H9 (cell line): ENCODE data around the gene RBFOX1. TPM values are rescaled to one million over a fixed set of nuclear protein-coding genes. Genes with fewer than 3 reads are reported as not detected.

Source experiments
- DNase-seq: peaks from one replicate; pipeline ENCODE4 v3.0.0-alpha.2; 2017
- H2AFZ ChIP-seq: one replicate; pipeline ENCODE4 v1.6.1; 2013; ENCODE audit warnings: mild to moderate bottlenecking, low read length, control low read depth, moderate library complexity
- H2AK5ac ChIP-seq: 2 replicates; pipeline ENCODE4 v1.6.1; 2013; ENCODE audit warnings: low read length, control low read depth, mixed read lengths; ENCODE audit not compliant: insufficient read length
- H2BK120ac ChIP-seq: one replicate; pipeline ENCODE4 v1.6.1; 2013; ENCODE audit warnings: low read depth, mild to moderate bottlenecking, low read length, control low read depth, inconsistent platforms; ENCODE audit not compliant: poor library complexity, severe bottlenecking
- H2BK12ac ChIP-seq: 2 replicates; pipeline ENCODE4 v1.6.1; 2013; ENCODE audit warnings: low read length, control low read depth, mixed read lengths, low read depth; ENCODE audit not compliant: insufficient read length
- H2BK15ac ChIP-seq: 2 replicates; pipeline ENCODE4 v1.6.1; 2013; ENCODE audit warnings: low read depth, low read length, control low read depth
- H2BK20ac ChIP-seq: one replicate; pipeline ENCODE4 v1.6.1; 2013; ENCODE audit warnings: low read depth, mild to moderate bottlenecking, low read length, control low read depth, inconsistent platforms; ENCODE audit not compliant: poor library complexity, severe bottlenecking
- H2BK5ac ChIP-seq: 2 replicates; pipeline ENCODE4 v1.6.1; 2013; ENCODE audit warnings: low read length, control low read depth, mixed read lengths; ENCODE audit not compliant: insufficient read length
- H3K14ac ChIP-seq: 2 replicates; pipeline ENCODE4 v1.6.1; 2013; ENCODE audit warnings: low read length, control low read depth; ENCODE audit not compliant: insufficient read depth
- H3K18ac ChIP-seq: 2 replicates; pipeline ENCODE4 v1.6.1; 2013; ENCODE audit warnings: low read depth, mild to moderate bottlenecking, mixed read lengths, low read length, control low read depth; ENCODE audit not compliant: insufficient read length
- H3K23ac ChIP-seq: 2 replicates; pipeline ENCODE4 v1.6.1; 2013; ENCODE audit warnings: low read length, control low read depth, mixed read lengths, low read depth; ENCODE audit not compliant: insufficient read length
- H3K23me2 ChIP-seq: 2 replicates; pipeline ENCODE4 v1.6.1; 2013; ENCODE audit warnings: low read depth, mild to moderate bottlenecking, mixed read lengths, low read length, control low read depth; ENCODE audit not compliant: insufficient read length, poor library complexity, severe bottlenecking
- H3K27ac ChIP-seq: 2 replicates; pipeline ENCODE4 v1.5.1; 2013; ENCODE audit warnings: low read length, control low read depth, mixed read lengths, low read depth; ENCODE audit not compliant: insufficient read length
- H3K27me3 ChIP-seq: 2 replicates; pipeline ENCODE4 v1.6.1; 2013; ENCODE audit warnings: low read length, control low read depth, inconsistent platforms; ENCODE audit not compliant: insufficient read depth
- H3K4ac ChIP-seq: 2 replicates; pipeline ENCODE4 v1.6.1; 2013; ENCODE audit warnings: low read depth, mild to moderate bottlenecking, control low read depth, inconsistent platforms, low read length, moderate library complexity
- H3K4me1 ChIP-seq: 2 replicates; pipeline ENCODE4 v1.6.1; 2013; ENCODE audit warnings: low read length, control low read depth, inconsistent platforms; ENCODE audit not compliant: insufficient read depth
- H3K4me2 ChIP-seq: 2 replicates; pipeline ENCODE4 v1.6.1; 2013; ENCODE audit warnings: low read length, control low read depth, mixed read lengths; ENCODE audit not compliant: insufficient read length, insufficient read depth
- H3K56ac ChIP-seq: 2 replicates; pipeline ENCODE4 v1.6.1; 2013; ENCODE audit warnings: low read depth, mild to moderate bottlenecking, mixed read lengths, low read length, control low read depth; ENCODE audit not compliant: insufficient read length
- H3K79me1 ChIP-seq: 2 replicates; pipeline ENCODE4 v1.6.1; 2013; ENCODE audit warnings: low read depth, mild to moderate bottlenecking, moderate library complexity, low read length, control low read depth, inconsistent platforms; ENCODE audit not compliant: insufficient read depth, poor library complexity, severe bottlenecking
- H3K79me2 ChIP-seq: 2 replicates; pipeline ENCODE4 v1.6.1; 2013; ENCODE audit warnings: low read length, control low read depth, inconsistent platforms; ENCODE audit not compliant: insufficient read depth
- H3K9ac ChIP-seq: 2 replicates; pipeline ENCODE4 v1.6.1; 2013; ENCODE audit warnings: low read length, control low read depth, mixed read lengths; ENCODE audit not compliant: insufficient read length; ENCODE audit errors: extremely low read depth
- H3K9me3 ChIP-seq: one replicate; pipeline ENCODE4 v1.6.1; 2013; ENCODE audit warnings: low read depth, low read length, inconsistent platforms; ENCODE audit not compliant: control insufficient read depth
- H3T11ph ChIP-seq: one replicate; pipeline ENCODE4 v1.6.1; 2013; ENCODE audit warnings: mild to moderate bottlenecking, low read length, control low read depth, inconsistent platforms
- H4K20me1 ChIP-seq: one replicate; pipeline ENCODE4 v1.6.1; 2013; ENCODE audit not compliant: control insufficient read depth, insufficient read length, insufficient read depth
- H4K5ac ChIP-seq: 2 replicates; pipeline ENCODE4 v1.6.1; 2013; ENCODE audit warnings: low read depth, mild to moderate bottlenecking, mixed read lengths, low read length, control low read depth; ENCODE audit not compliant: insufficient read length
- H4K8ac ChIP-seq: replicated peaks from 2 replicates; pipeline ENCODE4 v1.6.1; 2013; ENCODE audit warnings: low read length, control low read depth, mixed read lengths, low read depth; ENCODE audit not compliant: insufficient read length
- H4K91ac ChIP-seq: 2 replicates; pipeline ENCODE4 v1.6.1; 2013; ENCODE audit warnings: low read depth, mild to moderate bottlenecking, moderate library complexity, mixed read lengths, low read length, control low read depth; ENCODE audit not compliant: insufficient read length
- H3K27ac Mint-ChIP-seq, 3 experiments: 2 replicates in 2 of 3; 3 replicates in 1 of 3; pipeline ENCODE4 v1.8.0; 2020 to 2021; ENCODE audit warnings: mixed read lengths in 3 of 3, mild to moderate bottlenecking in 1 of 3, moderate library complexity in 1 of 3
- H3K27me3 Mint-ChIP-seq: 2 replicates; pipeline ENCODE4 v1.8.0; 2021; ENCODE audit warnings: low read depth, mild to moderate bottlenecking, moderate library complexity, mixed read lengths
- H3K36me3 Mint-ChIP-seq, 3 experiments: 2 replicates in 2 of 3; 3 replicates in 1 of 3; pipeline ENCODE4 v1.8.0; 2020 to 2021; ENCODE audit warnings: low read depth in 3 of 3, mixed read lengths in 3 of 3; ENCODE audit not compliant: insufficient read depth in 1 of 3
- H3K4me1 Mint-ChIP-seq, 2 experiments: 2 replicates each; pipeline ENCODE4 v1.8.0; 2020; ENCODE audit warnings: mixed read lengths in 2 of 2
- H3K4me3 Mint-ChIP-seq, 2 experiments: 2 replicates in 1 of 2; 3 replicates in 1 of 2; pipeline ENCODE4 v1.8.0; 2020 to 2021; ENCODE audit warnings: mild to moderate bottlenecking in 2 of 2, mixed read lengths in 2 of 2, moderate library complexity in 1 of 2
- H3K9me3 Mint-ChIP-seq, 2 experiments: 2 replicates in 1 of 2; 3 replicates in 1 of 2; pipeline ENCODE4 v1.8.0; 2020; ENCODE audit warnings: mild to moderate bottlenecking in 2 of 2, mixed read lengths in 2 of 2, moderate library complexity in 1 of 2
- WGBS: extraction: QIAGEN DNeasy Blood & Tissue Kit; methylation state at CpG from one replicate; pipeline ENCODE4 v1.1.7; 2013; ENCODE audit warnings: missing lambda C conversion rate, low lambda C conversion rate, mixed read lengths; ENCODE audit not compliant: insufficient read length; ENCODE audit errors: extremely low coverage; 5-methylcytosine and 5-hydroxymethylcytosine counted together
- total RNA-seq: library from RNA; stranded (reverse); gene quantifications from 2 replicates; pipeline ENCODE4 v1.2.1, GENCODE V29; 2021
- TF ChIP-seq, protein P1 (sequence below): fragments of 200-600 bp; sonication (generic); conservative IDR thresholded peaks from 3 replicates; pipeline ENCODE4 v1.8.0; 2021; ENCODE audit warnings: antibody characterized with exemption, mild to moderate bottlenecking

The RBFOX1 gene
- total RNA-seq, 1 experiment from 2014 or later = 2.0 TPM

DNA sequence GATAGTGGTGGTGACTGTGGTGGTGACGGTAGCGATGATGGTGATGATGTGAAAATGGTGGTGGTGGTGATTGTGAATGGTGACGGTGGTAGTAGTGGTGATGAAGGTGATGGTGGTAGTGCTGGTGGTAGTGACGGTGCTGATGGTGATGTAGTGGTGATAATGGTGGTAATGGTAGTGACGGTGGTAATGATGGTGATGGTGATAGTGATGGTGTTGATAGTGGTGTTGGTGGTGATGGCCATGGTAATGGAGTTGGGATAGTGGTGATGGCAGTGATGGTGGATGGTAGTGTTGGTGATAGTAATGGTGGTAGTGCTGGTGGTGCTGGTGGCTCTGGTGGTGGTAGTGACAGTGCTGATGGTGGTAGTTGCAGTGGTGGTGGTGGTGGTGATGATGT is 14.7 kb upstream of the RBFOX1 start:
- no peak overlapping the region for H3K4me2 ChIP-seq
- H2BK12ac ChIP-seq = no peak overlapping the region
- H3K56ac ChIP-seq = no peak overlapping the region
- DNase-seq = no peak
- Mint-ChIP-seq H3K27me3 (peaks cover 3% of the 10 kb centered on the region), H3K36me3 (no peaks in the 10 kb centered on the region), H3K27ac (no peak overlapping the region), H3K4me3 (no peak overlapping the region), H3K9me3 (no peaks in the 10 kb centered on the region), H3K4me1 (peaks cover 0 to 9% of the 10 kb centered on the region in 2 experiments; a peak in 3 of 4 replicates)
- no peaks in the 10 kb centered on the region for H3K9me3 ChIP-seq
- no peaks in the 10 kb centered on the region for H3K79me2 ChIP-seq
- no peak overlapping the region for H3K23ac ChIP-seq
- no peak overlapping the region for H3K27ac ChIP-seq
- no peak overlapping the region for H3T11ph ChIP-seq
- TF ChIP-seq, protein P1, sequence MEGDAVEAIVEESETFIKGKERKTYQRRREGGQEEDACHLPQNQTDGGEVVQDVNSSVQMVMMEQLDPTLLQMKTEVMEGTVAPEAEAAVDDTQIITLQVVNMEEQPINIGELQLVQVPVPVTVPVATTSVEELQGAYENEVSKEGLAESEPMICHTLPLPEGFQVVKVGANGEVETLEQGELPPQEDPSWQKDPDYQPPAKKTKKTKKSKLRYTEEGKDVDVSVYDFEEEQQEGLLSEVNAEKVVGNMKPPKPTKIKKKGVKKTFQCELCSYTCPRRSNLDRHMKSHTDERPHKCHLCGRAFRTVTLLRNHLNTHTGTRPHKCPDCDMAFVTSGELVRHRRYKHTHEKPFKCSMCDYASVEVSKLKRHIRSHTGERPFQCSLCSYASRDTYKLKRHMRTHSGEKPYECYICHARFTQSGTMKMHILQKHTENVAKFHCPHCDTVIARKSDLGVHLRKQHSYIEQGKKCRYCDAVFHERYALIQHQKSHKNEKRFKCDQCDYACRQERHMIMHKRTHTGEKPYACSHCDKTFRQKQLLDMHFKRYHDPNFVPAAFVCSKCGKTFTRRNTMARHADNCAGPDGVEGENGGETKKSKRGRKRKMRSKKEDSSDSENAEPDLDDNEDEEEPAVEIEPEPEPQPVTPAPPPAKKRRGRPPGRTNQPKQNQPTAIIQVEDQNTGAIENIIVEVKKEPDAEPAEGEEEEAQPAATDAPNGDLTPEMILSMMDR = no peak
- no peak overlapping the region for H2BK15ac ChIP-seq
- no peaks in the 10 kb centered on the region for H3K4me1 ChIP-seq
- H3K14ac ChIP-seq = no peak overlapping the region
- H2BK20ac ChIP-seq = no peak overlapping the region
- no peak overlapping the region for H2BK120ac ChIP-seq
- WGBS = 100% methylated on average over 1 of the region's 5 CpGs
- no peak overlapping the region for H3K9ac ChIP-seq
- no peak overlapping the region for H3K18ac ChIP-seq
- H4K8ac ChIP-seq = no peak overlapping the region
- no peak overlapping the region for H3K4ac ChIP-seq
- no peak overlapping the region for H2AFZ ChIP-seq
- no peaks in the 10 kb centered on the region for H3K23me2 ChIP-seq
- H4K20me1 ChIP-seq = no peaks in the 10 kb centered on the region
- no peak overlapping the region for H2BK5ac ChIP-seq
- H3K27me3 ChIP-seq = no peaks in the 10 kb centered on the region
- no peak overlapping the region for H4K91ac ChIP-seq
- H4K5ac ChIP-seq = no peak overlapping the region
- H3K79me1 ChIP-seq = no peaks in the 10 kb centered on the region
- H2AK5ac ChIP-seq = no peak overlapping the region
